Prostate gland (tissue), 2 donors: ENCODE data around the gene TBC1D9B. TPM values are rescaled to one million over a fixed set of nuclear protein-coding genes. Genes with fewer than 3 reads are reported as not detected.
A peak's percentile ranks its signal among the peaks of the same experiment; 100 is the strongest.

Experiments used
- DNase-seq: peaks from one replicate; pipeline ENCODE4 v3.0.0-alpha.2; 2019; ENCODE audit warnings: low spot score
- H3K27ac ChIP-seq, 2 donors: fragments of 200-600 bp; sonication (generic); 2 replicates each; pipeline ENCODE4 v1.5.1; 2017 to 2019
- H3K27me3 ChIP-seq: fragments of 200-600 bp; sonication (generic); replicated peaks from 2 replicates; pipeline ENCODE4 v1.5.1; 2019; ENCODE audit not compliant: insufficient read depth
- H3K36me3 ChIP-seq, 2 donors: fragments of 200-600 bp; sonication (generic); 1 replicate in 1 of 2; 2 replicates in 1 of 2; pipeline versions ENCODE4 v1.5.1 to v1.8.1; 2017 to 2019
- H3K4me1 ChIP-seq: fragments of 200-600 bp; sonication (generic); replicated peaks from 2 replicates; pipeline ENCODE4 v1.5.1; 2019
- H3K4me3 ChIP-seq, 2 donors: fragments of 200-600 bp; sonication (generic); 2 replicates each; pipeline ENCODE4 v1.5.1; 2017 to 2019
- H3K9me3 ChIP-seq: fragments of 200-600 bp; sonication (generic); 2 replicates; pipeline ENCODE4 v1.5.1; 2017
- POLR2A ChIP-seq: fragments of 450-650 bp; IDR thresholded peaks from one replicate; pipeline ENCODE4 v1.6.1; 2016; ENCODE audit warnings: antibody characterized with exemption, mild to moderate bottlenecking
- POLR2AphosphoS5 ChIP-seq: sonication (generic); formaldehyde crosslinking; IDR thresholded peaks from one replicate; pipeline ENCODE4 v1.6.1; 2017; ENCODE audit warnings: antibody characterized with exemption
- WGBS: methylation state at CpG from one replicate; pipeline ENCODE4 v1.1.5; 2018; 5-methylcytosine and 5-hydroxymethylcytosine counted together
- intact Hi-C: fragments of 100-400 bp; cut with DNase I; formaldehyde crosslinking; loops from one replicate; pipeline ENCODE4 v1.14.2; 2022
- total RNA-seq, 2 donors: library from RNA; depleted of rRNA; stranded (reverse); fragments of >200 nt; gene quantifications; one replicate each; pipeline ENCODE4 v1.1.0, GENCODE V29; 2016
- TF ChIP-seq, protein P1 (sequence below), 4 experiments: fragments of 200-600 bp in 2 of 4; fragments of 450-650 bp in 2 of 4; sonication (generic) in 2 of 4; IDR thresholded peaks; 1 replicate in 3 of 4; 2 replicates in 1 of 4; pipeline ENCODE4 v1.5.1; 2016 to 2019; ENCODE audit warnings: antibody characterized with exemption in 4 of 4, mild to moderate bottlenecking in 2 of 4, moderate library complexity in 2 of 4

The TBC1D9B gene
- total RNA-seq, 2 donors from 2014 or later: 64.1 to 163 TPM

DNA sequence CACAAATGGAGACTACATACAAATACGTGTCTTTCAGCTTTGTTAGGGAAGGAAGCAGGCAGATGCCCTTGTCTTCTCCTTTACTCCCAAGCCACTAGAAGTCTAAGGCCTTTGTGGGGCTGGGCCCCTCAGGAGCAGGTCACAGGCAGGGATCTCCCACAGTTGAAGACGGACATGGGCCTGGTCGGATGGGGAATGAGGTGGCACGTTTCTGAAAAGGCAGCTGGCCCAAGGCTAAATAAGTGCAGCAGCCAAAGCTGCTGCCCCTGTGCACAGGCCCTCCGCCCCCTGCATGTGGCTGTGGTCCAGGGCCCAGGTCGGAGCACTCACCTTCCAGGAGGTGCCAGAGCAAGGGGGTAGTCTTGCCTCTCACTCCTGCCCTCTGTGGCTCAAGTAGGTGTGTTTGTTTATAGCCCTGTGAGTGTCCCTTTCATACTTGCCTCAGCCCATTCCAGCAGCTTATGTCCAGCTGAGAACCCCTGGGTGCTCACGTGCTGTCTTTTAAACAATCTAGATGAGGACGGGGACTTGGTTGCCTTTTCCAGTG is 85.2 kb downstream of the TBC1D9B start:
- TF ChIP-seq, protein P1, sequence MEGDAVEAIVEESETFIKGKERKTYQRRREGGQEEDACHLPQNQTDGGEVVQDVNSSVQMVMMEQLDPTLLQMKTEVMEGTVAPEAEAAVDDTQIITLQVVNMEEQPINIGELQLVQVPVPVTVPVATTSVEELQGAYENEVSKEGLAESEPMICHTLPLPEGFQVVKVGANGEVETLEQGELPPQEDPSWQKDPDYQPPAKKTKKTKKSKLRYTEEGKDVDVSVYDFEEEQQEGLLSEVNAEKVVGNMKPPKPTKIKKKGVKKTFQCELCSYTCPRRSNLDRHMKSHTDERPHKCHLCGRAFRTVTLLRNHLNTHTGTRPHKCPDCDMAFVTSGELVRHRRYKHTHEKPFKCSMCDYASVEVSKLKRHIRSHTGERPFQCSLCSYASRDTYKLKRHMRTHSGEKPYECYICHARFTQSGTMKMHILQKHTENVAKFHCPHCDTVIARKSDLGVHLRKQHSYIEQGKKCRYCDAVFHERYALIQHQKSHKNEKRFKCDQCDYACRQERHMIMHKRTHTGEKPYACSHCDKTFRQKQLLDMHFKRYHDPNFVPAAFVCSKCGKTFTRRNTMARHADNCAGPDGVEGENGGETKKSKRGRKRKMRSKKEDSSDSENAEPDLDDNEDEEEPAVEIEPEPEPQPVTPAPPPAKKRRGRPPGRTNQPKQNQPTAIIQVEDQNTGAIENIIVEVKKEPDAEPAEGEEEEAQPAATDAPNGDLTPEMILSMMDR (IDR thresholded peaks at IDR 0.05): no peak
- no peak for TF ChIP-seq POLR2A
- Histone ChIP-seq H3K9me3 (no peaks in the 10 kb centered on the region), H3K36me3 (peaks cover 26 to 33% of the 10 kb centered on the region in 2 donors), H3K27me3 (no peaks in the 10 kb centered on the region), H3K4me3 (peak overlapping the region; percentile 98 to 100), H3K27ac (peak overlapping the region; percentile 100), H3K4me1 (peaks cover 32% of the 10 kb centered on the region)
- WGBS: 40% methylated on average over 8 of the region's 8 CpGs
- intact Hi-C loops: loop anchor here (5.0 kb wide), 2 partner anchors 35 to 125 kb away; partner anchors contain the start of genes CANX and MRNIP
- no peak for DNase-seq

DNA sequence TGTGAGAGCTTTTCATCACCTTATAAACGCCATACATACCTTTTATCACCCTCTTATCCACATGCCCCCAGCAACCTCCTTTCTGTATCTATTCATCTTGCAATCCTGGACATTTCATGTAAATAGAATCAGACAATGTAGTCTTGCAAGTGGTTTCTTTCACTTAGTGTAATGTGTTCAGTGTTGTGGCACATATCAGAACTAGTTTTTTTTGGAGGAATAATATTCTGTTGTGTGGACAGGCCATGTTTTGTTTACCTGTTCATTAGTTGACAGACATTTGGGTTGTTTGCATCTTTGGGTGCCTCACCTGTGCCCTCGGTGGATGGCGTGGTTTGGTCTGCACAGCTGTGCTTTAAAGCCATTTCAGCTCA is 85.7 kb downstream of the TBC1D9B start:
- peaks cover 32% of the 10 kb centered on the region for H3K4me1 ChIP-seq
- no peaks in the 10 kb centered on the region for H3K27me3 ChIP-seq
- intact Hi-C loops: loop anchor here (5.0 kb wide), 2 partner anchors 35 to 125 kb away; partner anchors contain the start of genes CANX and MRNIP
- H3K9me3 ChIP-seq: no peaks in the 10 kb centered on the region
- TF ChIP-seq POLR2A: no peak
- no peak for TF ChIP-seq POLR2AphosphoS5
- TF ChIP-seq, protein P1 (IDR thresholded peaks at IDR 0.05): no peak
- no peak for DNase-seq
- H3K27ac ChIP-seq: peak overlapping the region; percentile 100
- peak overlapping the region; percentile 98 to 100 for H3K4me3 ChIP-seq
- WGBS: 54% methylated on average over 3 of the region's 3 CpGs
- H3K36me3 ChIP-seq: peaks cover 26 to 33% of the 10 kb centered on the region in 2 donors

DNA sequence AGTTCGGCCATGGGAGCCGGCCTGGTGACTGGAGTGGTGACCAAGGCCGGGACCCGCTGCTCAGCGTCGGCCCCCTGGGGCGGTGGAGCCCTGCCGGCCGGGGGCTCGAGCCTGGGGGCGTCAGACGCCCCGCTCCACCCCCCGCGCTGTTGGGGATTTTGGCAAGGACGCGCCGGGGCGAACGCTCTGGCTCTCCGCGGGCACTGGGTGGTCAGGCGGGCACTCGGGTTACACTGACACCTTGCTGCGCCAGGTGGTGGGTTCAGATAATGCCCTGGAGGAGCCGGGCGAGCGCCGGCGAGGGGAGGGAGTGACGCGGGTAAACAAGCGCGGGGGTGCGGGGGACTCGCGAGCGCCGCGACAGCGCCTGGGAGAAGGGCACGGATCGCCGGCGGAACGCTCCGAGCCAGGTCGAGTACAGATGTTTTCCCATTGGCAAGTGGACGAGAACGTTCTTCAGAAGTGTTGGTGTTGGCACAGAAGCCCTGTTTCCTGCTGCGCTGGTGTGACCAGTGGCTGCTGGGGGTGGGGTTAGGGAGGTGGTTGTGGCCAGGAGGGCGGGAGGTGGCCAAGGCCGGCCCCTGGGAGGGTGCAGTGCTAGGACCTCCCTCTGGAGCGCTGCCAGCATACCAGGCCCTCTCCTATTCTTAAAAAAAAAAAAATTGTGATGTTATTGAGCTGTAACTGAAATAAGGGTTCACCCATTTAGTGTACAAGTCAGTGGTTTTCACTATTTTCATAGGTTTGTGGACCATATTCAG is 86.2 kb downstream of the TBC1D9B start:
- DNase-seq: peak; percentile 97
- peak overlapping the region; percentile 98 to 100 for H3K4me3 ChIP-seq
- H3K4me1 ChIP-seq: peaks cover 32% of the 10 kb centered on the region
- WGBS: under 1% methylated on average over 40 of the region's 54 CpGs
- H3K9me3 ChIP-seq: no peaks in the 10 kb centered on the region
- no peaks in the 10 kb centered on the region for H3K27me3 ChIP-seq
- TF ChIP-seq, protein P1 (IDR thresholded peaks at IDR 0.05): peak in 1 of 4 experiments; percentile 37
- TF ChIP-seq POLR2AphosphoS5 (peak; percentile 99), POLR2A (peak; percentile 97)
- intact Hi-C loops: loop anchor here (2.0 to 5.0 kb wide), 3 partner anchors 15 to 124 kb away; partner anchors contain the start of genes CANX, MGAT4B and MRNIP
- H3K27ac ChIP-seq: peak overlapping the region; percentile 100
- peaks cover 23 to 31% of the 10 kb centered on the region in 2 donors for H3K36me3 ChIP-seq

DNA sequence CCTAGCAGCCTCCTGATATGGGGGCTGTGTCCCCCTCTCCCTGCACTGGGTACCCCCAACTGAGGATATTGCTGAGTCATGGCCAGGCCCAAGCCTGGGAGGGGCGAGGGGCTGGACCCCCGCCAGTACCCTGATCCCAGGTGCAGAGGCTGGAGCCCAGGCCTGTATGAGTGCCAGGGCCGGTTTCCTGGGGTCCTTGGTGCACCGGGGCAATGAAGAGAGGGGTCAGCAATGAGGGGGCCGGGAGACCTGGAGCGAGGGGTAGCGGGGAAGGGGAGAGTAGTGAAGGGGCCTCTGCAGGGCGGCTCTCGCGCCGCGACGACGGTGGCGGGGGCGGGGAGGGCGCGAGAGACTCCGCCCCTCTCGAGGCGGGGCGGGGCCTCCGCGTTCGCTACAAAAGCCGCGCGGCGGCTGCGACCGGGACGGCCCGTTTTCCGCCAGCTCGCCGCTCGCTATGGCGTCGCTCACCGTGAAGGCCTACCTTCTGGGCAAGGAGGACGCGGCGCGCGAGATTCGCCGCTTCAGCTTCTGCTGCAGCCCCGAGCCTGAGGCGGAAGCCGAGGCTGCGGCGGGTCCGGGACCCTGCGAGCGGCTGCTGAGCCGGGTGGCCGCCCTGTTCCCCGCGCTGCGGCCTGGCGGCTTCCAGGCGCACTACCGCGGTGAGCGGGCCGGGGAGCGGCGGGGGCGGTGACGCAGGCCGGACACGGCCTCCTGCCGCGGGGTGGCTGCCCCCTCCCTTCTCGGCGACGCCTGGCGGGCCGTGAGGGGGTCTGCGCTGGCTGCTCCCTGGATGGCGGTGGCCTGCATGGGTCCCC is 87.0 kb downstream of the TBC1D9B start, which contains the start of gene SQSTM1:
Gene SQSTM1, plus strand, starts transcription at position 423 of the 815 bp plus-strand sequence. Its CDS starts 32 bp downstream, at position 455.
- intact Hi-C loops: loop anchor here (2.0 to 5.0 kb wide), 3 partner anchors 14 to 123 kb away; partner anchors contain the start of genes CANX, MGAT4B and MRNIP
- WGBS: 2% methylated on average over 47 of the region's 81 CpGs
- peaks cover 23% of the 10 kb centered on the region in 2 donors for H3K36me3 ChIP-seq
- DNase-seq: peak; percentile 74
- H3K4me3 ChIP-seq: peak within 1 kb of the TSS; percentile 98 to 100
- H3K27ac ChIP-seq: peak within 1 kb of the TSS; percentile 100
- no peaks in the 10 kb centered on the region for H3K9me3 ChIP-seq
- H3K27me3 ChIP-seq: no peaks in the 10 kb centered on the region
- peaks cover 32% of the 10 kb centered on the region for H3K4me1 ChIP-seq
- TF ChIP-seq POLR2AphosphoS5 (peak; percentile 91), POLR2A (peak; percentile 100)
- TF ChIP-seq, protein P1 (IDR thresholded peaks at IDR 0.05): peak in 2 of 4 experiments; percentile 21 to 37
